HepG2 (cell line): Measurements from ENCODE around the gene SEC61G. TPM values are rescaled to one million over a fixed set of nuclear protein-coding genes. Genes with fewer than 3 reads are reported as not detected.

Source experiments
- CAMTA2 ChIP-seq: sonication (generic); formaldehyde crosslinking; IDR thresholded peaks from 2 replicates; pipeline ENCODE4 v1.4.0; 2020; ENCODE audit warnings: mild to moderate bottlenecking, missing genetic modification reagents, borderline replicate concordance
- E2F2 ChIP-seq: sonication (generic); formaldehyde crosslinking; IDR thresholded peaks from 2 replicates; pipeline ENCODE4 v1.4.0; 2020; ENCODE audit warnings: missing genetic modification reagents, borderline replicate concordance
- HIC2 ChIP-seq: sonication (generic); formaldehyde crosslinking; IDR thresholded peaks from 2 replicates; pipeline ENCODE4 v1.9.0; 2022; ENCODE audit warnings: low read depth, missing genetic modification reagents
- JDP2 ChIP-seq: sonication (generic); formaldehyde crosslinking; IDR thresholded peaks from 2 replicates; pipeline ENCODE4 v1.8.1; 2022; ENCODE audit warnings: missing genetic modification reagents, borderline replicate concordance
- NFYB ChIP-seq: sonication (generic); formaldehyde crosslinking; IDR thresholded peaks from 2 replicates; pipeline ENCODE4 v1.4.0; 2020; ENCODE audit warnings: missing genetic modification reagents
- NONO ChIP-seq, 2 experiments: fragments of 450-650 bp in 1 of 2; sonication (generic) in 1 of 2; formaldehyde crosslinking in 1 of 2; IDR thresholded peaks in 1 of 2; conservative IDR thresholded peaks in 1 of 2; 2 replicates each; pipeline versions ENCODE4 v1.6.1 to v1.8.0; 2017 to 2022; ENCODE audit warnings: mild to moderate bottlenecking in 1 of 2, missing genetic modification reagents in 1 of 2, moderate library complexity in 1 of 2
- PCBP2 ChIP-seq: fragments of 200-400 bp; formaldehyde crosslinking; optimal IDR thresholded peaks from 2 replicates; pipeline ENCODE3; 2018; ENCODE audit warnings: low read length, low read depth; ENCODE audit not compliant: poor library complexity, severe bottlenecking
- RNF2 ChIP-seq: fragments of 450-650 bp; conservative IDR thresholded peaks from 2 replicates; pipeline ENCODE4 v1.6.1; 2016; ENCODE audit warnings: low read depth
- SALL1 ChIP-seq: sonication (generic); formaldehyde crosslinking; IDR thresholded peaks from 2 replicates; pipeline ENCODE4 v1.8.0; 2022; ENCODE audit warnings: mild to moderate bottlenecking, missing genetic modification reagents
- SP4 ChIP-seq: sonication (generic); formaldehyde crosslinking; IDR thresholded peaks from 2 replicates; pipeline ENCODE4 v1.8.1; 2023; ENCODE audit warnings: mild to moderate bottlenecking, missing genetic modification reagents
- ZFP36 ChIP-seq: fragments of 150-350 bp; IDR thresholded peaks from 2 replicates; pipeline ENCODE4 v1.6.1; 2018; ENCODE audit warnings: borderline replicate concordance, low read length, low read depth; ENCODE audit not compliant: partially characterized antibody
- ZMAT3 ChIP-seq: sonication (generic); formaldehyde crosslinking; conservative IDR thresholded peaks from 2 replicates; pipeline ENCODE4 v1.7.0; 2021; ENCODE audit warnings: missing genetic modification reagents
- ZNF12 ChIP-seq: sonication (generic); formaldehyde crosslinking; IDR thresholded peaks from 2 replicates; pipeline ENCODE4 v1.5.0; 2020; ENCODE audit warnings: missing genetic modification reagents
- ZNF24 ChIP-seq: fragments of 450-650 bp; IDR thresholded peaks from 2 replicates; pipeline ENCODE4 v1.6.1; 2017; ENCODE audit warnings: antibody characterized with exemption, mild to moderate bottlenecking
- ZNF446 ChIP-seq: sonication (generic); formaldehyde crosslinking; IDR thresholded peaks from 2 replicates; pipeline ENCODE4 v1.5.0; 2020; ENCODE audit warnings: mild to moderate bottlenecking, missing genetic modification reagents
- ZNF563 ChIP-seq: sonication (generic); formaldehyde crosslinking; IDR thresholded peaks from 2 replicates; pipeline ENCODE4 v1.8.0; 2022; ENCODE audit warnings: mild to moderate bottlenecking, moderate library complexity, missing genetic modification reagents
- ZNF709 ChIP-seq: sonication (generic); formaldehyde crosslinking; IDR thresholded peaks from 2 replicates; pipeline ENCODE4 v1.5.0; 2020; ENCODE audit warnings: mild to moderate bottlenecking, missing genetic modification reagents
- polyA plus RNA-seq, 8 experiments: library from polyadenylated mRNA; depleted of rRNA in 3 of 8; stranded (reverse) in 7 of 8; unstranded in 1 of 8; fragments of >200 nt; fragmentation: Illumina TruSeq in 4 of 8; extraction: Trizol in 4 of 8; gene quantifications; 2 replicates each; pipeline versions ENCODE4 v1.2.1 to v1.2.3, GENCODE V29; 2011 to 2016; ENCODE audit warnings: low read depth in 4 of 8, missing spikeins in 1 of 8, mixed read lengths in 1 of 8; ENCODE audit not compliant: insufficient read depth in 1 of 8
- total RNA-seq, 5 experiments: library from RNA; depleted of rRNA; stranded (reverse); fragments of >200 nt; fragmentation: Illumina TruSeq; extraction: Trizol; gene quantifications; 2 replicates each; pipeline ENCODE4 v1.2.3, GENCODE V29; 2016; ENCODE audit warnings: low read depth in 1 of 5
- TF ChIP-seq, protein P1 (sequence below): sonication (generic); formaldehyde crosslinking; IDR thresholded peaks from 2 replicates; pipeline ENCODE4 v1.4.0; 2020; ENCODE audit warnings: mild to moderate bottlenecking, missing genetic modification reagents
- TF ChIP-seq, protein P2 (sequence below): sonication (generic); formaldehyde crosslinking; IDR thresholded peaks from 2 replicates; pipeline ENCODE4 v1.8.0; 2022; ENCODE audit warnings: mild to moderate bottlenecking, missing genetic modification reagents, moderate library complexity

Gene SEC61G
- total and polyA plus RNA-seq, 2 of the 13 experiments (the other 11 are each of a cell fraction or from before 2014, with no cell fraction given), result 126 to 328 TPM

- no peak for TF ChIP-seq E2F2 (CRISPR knock-in tag)
- TF ChIP-seq NFYB (CRISPR knock-in tag), result peak; percentile 92
- TF ChIP-seq ZMAT3 (CRISPR knock-in tag), result no peak
- TF ChIP-seq ZNF709 (CRISPR knock-in tag), result peak; percentile 80; the same call in 1 of the 2 replicates
- TF ChIP-seq SP4 (CRISPR knock-in tag), result peak; percentile 42; the same call in 1 of the 2 replicates
- peak; percentile 68; the same call in 1 of the 2 replicates for TF ChIP-seq CAMTA2 (CRISPR knock-in tag)
- peak; percentile 82 for TF ChIP-seq ZNF446
- TF ChIP-seq, protein P1, sequence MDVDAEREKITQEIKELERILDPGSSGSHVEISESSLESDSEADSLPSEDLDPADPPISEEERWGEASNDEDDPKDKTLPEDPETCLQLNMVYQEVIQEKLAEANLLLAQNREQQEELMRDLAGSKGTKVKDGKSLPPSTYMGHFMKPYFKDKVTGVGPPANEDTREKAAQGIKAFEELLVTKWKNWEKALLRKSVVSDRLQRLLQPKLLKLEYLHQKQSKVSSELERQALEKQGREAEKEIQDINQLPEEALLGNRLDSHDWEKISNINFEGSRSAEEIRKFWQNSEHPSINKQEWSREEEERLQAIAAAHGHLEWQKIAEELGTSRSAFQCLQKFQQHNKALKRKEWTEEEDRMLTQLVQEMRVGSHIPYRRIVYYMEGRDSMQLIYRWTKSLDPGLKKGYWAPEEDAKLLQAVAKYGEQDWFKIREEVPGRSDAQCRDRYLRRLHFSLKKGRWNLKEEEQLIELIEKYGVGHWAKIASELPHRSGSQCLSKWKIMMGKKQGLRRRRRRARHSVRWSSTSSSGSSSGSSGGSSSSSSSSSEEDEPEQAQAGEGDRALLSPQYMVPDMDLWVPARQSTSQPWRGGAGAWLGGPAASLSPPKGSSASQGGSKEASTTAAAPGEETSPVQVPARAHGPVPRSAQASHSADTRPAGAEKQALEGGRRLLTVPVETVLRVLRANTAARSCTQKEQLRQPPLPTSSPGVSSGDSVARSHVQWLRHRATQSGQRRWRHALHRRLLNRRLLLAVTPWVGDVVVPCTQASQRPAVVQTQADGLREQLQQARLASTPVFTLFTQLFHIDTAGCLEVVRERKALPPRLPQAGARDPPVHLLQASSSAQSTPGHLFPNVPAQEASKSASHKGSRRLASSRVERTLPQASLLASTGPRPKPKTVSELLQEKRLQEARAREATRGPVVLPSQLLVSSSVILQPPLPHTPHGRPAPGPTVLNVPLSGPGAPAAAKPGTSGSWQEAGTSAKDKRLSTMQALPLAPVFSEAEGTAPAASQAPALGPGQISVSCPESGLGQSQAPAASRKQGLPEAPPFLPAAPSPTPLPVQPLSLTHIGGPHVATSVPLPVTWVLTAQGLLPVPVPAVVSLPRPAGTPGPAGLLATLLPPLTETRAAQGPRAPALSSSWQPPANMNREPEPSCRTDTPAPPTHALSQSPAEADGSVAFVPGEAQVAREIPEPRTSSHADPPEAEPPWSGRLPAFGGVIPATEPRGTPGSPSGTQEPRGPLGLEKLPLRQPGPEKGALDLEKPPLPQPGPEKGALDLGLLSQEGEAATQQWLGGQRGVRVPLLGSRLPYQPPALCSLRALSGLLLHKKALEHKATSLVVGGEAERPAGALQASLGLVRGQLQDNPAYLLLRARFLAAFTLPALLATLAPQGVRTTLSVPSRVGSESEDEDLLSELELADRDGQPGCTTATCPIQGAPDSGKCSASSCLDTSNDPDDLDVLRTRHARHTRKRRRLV (CRISPR knock-in tag), result peak; percentile 89
- no peak for TF ChIP-seq JDP2
- no peak for TF ChIP-seq ZNF24
- no peak for TF ChIP-seq HIC2 (CRISPR knock-in tag)
- TF ChIP-seq ZNF563 (CRISPR knock-in tag), result peak; percentile 92
- TF ChIP-seq NONO (IDR thresholded peaks at IDR 0.05), result no peak
- TF ChIP-seq NONO (CRISPR knock-in tag; conservative IDR thresholded peaks at IDR 0.05), result peak; percentile 25; the same call in 1 of the 2 replicates
- peak; percentile 33; the same call in 1 of the 2 replicates for TF ChIP-seq ZNF12 (CRISPR knock-in tag)
- TF ChIP-seq ZFP36, result no peak
- no peak for TF ChIP-seq PCBP2
- TF ChIP-seq RNF2, result no peak
- peak; percentile 78; the same call in 1 of the 2 replicates for TF ChIP-seq SALL1 (CRISPR knock-in tag)
- TF ChIP-seq, protein P2, sequence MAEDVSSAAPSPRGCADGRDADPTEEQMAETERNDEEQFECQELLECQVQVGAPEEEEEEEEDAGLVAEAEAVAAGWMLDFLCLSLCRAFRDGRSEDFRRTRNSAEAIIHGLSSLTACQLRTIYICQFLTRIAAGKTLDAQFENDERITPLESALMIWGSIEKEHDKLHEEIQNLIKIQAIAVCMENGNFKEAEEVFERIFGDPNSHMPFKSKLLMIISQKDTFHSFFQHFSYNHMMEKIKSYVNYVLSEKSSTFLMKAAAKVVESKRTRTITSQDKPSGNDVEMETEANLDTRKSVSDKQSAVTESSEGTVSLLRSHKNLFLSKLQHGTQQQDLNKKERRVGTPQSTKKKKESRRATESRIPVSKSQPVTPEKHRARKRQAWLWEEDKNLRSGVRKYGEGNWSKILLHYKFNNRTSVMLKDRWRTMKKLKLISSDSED (CRISPR knock-in tag), result peak; percentile 52; the same call in 1 of the 2 replicates
These were observed at the start of gene SEC61G (continued) for GRCh38 chr7:54758702-54759592.
